NCI-H82 (cell line): ENCODE data around the gene SLC34A1.
"Not testable (repeated sequence)": the region's sequence is repeated elsewhere in the genome, so short reads cannot be mapped to it uniquely, and the experiment has no call there.

Source experiments
- DNase-seq: peaks from one replicate; lab custom pipeline; 2025; lab: John Stamatoyannopoulos, UW

SLC34A1 gene

GRCh38 chr5:177368869-177369644 is 15.2 kb upstream of the SLC34A1 start:
- DNase-seq = peak; percentile 55

GRCh38 chr5:177369645-177370440 is 14.4 kb upstream of the SLC34A1 start:
- no peak for DNase-seq

- peak; percentile 93 for DNase-seq
Measured at GRCh38 chr5:177370488-177371119, 13.6 kb upstream of the SLC34A1 start.

GRCh38 chr5:177371120-177372033 is 12.9 kb upstream of the SLC34A1 start:
- no peak for DNase-seq

GRCh38 chr5:177372034-177372896 is 12.0 kb upstream of the SLC34A1 start:
- DNase-seq = no peak

DNA sequence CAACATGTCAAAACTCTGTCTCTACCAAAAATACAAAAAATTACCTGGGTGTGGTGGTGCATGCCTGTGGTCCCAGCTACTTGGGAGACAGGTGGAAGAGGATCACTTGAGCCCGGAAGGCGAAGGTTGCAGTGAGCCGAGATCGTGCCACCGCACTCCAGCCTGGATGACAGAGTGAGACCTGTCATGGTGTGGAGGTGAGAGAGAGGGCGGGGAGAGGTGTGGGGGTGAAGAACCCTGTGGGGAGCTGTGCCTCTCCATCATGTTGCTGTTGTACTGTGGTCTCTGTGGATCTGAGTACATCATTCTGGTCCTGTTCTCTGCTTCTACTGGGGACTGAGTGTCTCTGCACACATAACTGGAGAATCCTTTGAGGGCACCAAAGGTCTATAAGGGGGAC is 11.3 kb upstream of the SLC34A1 start:
- no peak for DNase-seq

DNA sequence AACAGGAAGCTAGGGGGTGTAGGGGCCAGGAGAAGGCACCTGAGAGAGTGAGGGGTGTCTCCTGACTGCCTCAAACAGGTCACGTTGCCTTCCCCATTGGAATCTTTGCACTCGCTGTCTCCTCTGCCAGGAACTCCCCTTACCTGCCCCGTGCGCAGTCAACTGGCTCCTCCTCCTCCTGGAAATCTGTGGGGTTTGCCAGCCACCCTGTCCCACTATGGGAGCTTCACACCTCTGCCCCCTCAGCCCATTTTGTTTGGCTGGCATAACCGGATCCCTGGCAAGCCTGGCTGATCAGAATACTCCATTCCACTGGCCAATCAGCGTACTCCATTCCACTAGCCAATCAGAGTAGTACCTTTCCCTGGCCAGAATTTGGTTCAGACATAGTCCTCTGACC is 10.4 kb upstream of the SLC34A1 start:
- no peak for DNase-seq

- DNase-seq = no peak
Measured at GRCh38 chr5:177374211-177374610, 10.0 kb upstream of the SLC34A1 start.

DNA sequence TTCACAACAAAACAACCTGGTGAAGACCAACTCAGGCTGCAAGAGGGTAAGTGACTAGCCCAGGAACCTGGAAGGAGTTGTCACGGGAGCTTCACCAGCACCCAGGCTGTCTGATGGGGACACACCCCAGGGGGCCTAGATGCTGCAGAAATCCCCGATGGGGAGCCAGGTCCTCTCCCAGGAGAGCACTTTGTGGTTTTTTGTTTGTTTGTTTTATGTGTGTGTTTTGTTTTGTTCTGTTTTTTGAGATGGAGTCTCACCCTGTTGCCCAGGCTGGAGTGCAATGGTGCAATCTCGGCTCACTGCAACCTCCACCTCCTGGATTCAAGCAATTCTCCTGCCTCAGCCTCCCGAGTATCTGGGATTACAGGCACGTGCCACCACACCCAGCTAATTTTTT is 8.7 kb upstream of the SLC34A1 start:
- not testable (repeated sequence) for DNase-seq

DNA sequence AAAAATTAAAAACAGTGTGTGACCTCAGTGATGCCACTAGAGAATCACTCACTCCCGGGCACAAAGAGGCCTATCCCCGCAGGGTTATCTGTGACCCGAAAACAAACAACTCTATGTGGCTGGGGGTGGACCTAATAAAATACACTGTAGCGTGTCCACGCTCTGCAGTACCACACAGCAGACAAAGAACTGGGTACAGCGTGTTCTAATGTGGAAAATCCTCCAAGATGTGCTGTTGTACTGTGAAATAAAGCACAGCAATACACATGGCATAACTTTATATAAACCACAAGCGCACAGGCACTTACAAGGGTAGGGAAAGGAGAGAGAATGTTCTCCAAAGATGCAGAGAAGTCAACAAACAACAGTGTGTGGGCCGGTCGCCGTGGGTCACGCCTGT is 8.1 kb upstream of the SLC34A1 start:
- no peak for DNase-seq

GRCh38 chr5:177377851-177378776 is 6.1 kb upstream of the SLC34A1 start:
- no peak for DNase-seq

GRCh38 chr5:177378884-177379883 is 5.0 kb upstream of the SLC34A1 start:
- peak; percentile 13 for DNase-seq

DNA sequence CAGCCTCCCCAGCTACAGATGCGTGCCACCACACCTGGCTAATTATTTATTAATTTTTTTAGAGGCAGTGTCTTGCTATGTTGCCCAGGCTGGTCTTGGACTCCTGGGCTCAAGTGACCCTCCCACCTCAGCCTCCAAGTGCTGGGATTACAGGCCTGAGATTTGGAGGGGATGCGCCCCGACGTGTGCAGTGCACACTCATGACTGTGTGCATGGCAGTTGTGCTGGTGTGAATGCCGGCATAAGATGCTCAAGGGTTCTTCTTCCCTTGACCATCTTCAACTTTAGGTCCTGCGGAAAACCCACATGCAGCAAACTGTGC is 3.5 kb upstream of the SLC34A1 start:
- no peak for DNase-seq

DNA sequence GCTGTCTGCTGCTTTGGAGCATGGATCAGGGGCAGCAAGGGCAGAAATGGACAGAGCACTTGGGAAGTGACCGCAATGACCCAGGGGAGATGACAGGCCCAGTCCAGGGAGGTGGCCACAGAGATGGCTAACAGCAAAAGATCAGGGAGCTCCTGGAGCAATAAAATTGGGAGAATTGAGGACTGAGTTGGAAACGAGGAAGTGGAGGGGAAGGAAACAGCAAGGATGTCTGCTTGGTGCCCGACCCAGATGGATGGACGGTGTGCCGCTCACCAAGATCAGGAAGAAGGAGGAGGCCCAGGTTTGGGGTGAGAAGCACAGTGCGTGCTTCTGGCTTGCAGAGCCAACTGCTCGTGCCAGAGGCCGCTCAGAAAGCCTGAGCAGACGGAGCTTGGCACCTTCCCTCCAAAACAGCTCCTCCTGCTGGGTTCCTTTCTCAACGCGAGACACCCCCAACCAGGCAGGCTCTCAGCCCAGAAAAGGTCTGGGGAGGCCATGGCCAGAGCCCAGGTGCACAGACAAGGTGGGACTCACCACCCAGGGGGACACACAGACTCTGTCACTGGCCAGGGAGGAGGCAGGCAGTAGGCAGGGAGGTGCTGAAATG is 1.7 kb upstream of the SLC34A1 start:
- peak; percentile 29 for DNase-seq

DNA sequence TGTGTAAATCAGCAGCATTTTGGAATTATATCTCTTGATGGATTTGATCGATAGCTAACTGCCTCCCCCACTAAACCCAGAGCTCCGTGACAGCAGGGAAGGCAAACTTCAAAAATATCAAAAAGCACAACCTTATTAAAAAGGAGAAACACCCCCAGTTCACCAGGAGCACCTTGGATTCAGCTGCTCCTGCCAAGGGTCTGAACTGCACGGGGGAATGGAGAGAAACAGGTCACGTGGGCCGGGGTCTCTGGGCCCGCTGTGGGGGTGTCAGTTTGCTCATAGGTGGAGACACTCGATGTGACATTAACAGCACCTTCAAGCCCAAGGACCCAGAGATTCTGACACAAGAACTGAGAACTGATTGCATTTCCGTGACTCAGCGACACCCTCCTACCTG is 1.1 kb upstream of the SLC34A1 start:
- no peak for DNase-seq

GRCh38 chr5:177385720-177386119 is 1.5 kb downstream of the SLC34A1 start:
- DNase-seq = no peak

DNA sequence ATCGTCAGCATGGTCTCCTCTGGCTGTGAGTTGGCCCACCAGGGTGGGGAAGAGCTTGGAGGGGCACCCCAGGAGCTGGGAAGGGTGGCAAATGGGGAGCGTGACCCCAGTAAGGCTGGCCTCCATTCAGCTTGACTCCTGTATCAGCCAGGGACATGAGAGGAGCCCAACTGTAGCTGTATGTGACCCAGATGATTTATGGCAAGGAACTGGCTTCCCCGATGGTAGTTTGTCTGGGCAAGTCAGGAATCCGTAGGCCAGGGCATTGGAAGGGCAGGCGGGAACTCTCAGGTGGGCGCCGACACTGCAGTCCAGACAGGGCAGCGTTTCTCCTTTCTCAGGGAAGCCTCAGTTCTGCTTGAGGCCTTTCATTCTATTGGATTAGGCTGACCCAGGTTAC is 2.3 kb downstream of the SLC34A1 start:
- peak; percentile 54 for DNase-seq

GRCh38 chr5:177387405-177387804 is 3.2 kb downstream of the SLC34A1 start:
- DNase-seq = no peak
